Germinal center (tissue), 1 donor: ENCODE measurements around the gene RNF151.

Experiments used
- DNase-seq: peaks from one replicate; pipeline ENCODE4 v3.0.0; 2012; ENCODE audit warnings: mixed read lengths, low spot score

The RNF151 gene

DNA sequence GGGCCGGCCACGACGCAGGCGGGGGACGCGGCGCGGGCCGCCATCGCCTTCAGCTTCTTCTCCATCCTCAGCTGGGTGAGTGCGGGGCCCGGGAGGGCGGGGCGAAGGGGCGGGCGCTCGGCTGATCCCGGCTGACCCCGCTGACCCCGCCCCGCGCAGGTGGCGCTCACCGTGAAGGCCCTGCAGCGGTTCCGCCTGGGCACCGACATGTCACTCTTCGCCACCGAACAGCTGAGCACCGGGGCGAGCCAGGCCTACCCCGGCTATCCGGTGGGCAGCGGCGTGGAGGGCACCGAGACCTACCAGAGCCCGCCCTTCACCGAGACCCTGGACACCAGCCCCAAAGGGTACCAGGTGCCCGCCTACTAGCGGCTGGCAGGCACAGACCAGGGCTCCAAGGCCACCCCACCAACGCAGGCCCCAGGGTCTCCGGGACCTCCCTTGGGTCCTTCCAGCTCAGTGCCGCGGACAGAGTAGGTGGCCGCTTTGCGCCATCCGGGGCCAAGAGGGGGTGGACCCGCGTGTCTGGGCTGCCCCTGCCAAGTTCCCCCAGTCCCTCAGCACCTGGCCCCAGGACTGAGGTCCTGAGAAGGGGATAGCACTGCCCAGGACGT lies 26.2 kb downstream of the RNF151 start:
- no peak for DNase-seq

DNA sequence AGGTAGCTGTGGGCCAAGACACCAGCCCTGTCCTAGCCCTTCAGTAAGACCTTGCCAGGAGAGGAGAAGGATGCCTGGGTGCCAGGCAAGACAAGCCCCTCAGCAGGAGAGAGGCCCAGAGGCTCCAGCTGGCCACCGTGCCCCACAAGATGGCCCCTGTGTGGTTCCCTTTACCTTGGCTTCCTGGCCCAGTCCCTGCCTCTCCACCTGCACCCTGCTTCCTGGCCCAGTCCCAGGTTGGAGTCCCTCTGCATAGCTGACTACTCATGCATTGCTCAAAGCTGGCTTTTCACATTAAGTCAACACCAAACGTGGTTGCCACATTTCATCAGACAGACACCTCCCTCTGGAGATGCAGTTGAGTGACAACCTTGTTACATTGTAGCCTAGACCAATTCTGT lies 27.1 kb downstream of the RNF151 start:
- DNase-seq = no peak

DNA sequence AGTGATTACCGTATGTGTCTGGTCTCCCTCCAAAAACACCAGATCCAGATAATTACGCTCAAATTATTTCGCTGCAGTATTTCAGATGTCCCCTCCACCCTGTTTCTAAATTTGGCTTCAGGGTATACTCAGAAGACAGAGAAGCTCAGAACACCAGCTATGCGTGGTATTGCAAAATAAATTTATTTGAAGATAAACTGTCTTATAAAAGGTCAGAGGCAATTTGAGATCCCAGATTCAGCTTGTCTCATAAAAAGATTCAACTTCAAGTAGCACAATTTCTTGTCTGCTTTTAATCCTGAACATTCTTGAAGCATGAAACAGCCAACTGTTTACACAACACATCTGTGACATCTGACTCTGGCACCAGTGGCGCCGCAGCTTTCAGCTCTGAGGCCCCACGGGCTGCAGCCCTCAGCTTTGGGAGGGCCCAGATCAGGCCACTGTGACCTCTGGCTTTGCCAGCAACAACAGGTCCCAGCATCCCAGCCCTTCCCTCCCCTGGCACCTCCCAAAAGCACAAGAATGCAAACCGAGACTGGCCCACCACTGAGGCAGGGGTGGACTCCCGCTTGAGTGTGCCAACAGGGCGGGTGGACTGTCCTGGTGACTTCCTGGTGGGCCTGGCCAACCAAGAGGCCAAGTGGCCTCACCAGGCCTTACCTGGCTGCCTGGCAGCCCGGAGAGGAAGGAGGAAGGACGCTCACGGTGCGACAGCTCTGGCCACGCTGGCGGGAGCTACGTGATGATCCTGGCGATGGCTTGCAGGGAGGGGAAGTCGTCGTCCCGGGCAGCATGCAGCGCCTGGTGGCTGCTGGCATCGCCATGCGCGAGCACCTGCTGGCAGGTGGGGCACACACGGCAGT lies 31.1 kb downstream of the RNF151 start:
- no peak for DNase-seq

DNA sequence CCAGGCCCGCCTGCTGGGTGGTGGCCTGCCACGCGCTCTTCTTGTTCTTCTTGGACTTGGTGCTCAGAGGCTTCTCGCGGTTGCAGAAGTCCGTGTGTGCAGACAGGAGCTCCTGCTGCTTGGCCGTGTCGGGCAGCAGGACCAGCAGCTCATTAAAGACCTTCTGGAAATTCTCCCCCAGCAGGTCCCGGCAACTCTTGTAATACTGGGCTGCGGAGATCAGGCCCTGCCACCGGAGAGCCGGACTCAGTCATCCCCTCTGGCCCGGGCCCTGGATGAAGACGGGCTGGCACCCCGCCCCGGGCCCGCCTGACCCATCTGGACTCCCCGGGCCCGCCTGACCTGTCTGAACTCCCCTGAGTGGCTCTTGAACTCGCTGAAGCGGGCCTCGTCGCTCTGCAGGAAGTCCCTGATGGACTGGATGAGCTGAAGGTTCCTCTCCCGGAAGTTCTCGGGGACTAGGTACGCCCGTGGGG lies 31.7 kb downstream of the RNF151 start:
- DNase-seq = no peak

DNA sequence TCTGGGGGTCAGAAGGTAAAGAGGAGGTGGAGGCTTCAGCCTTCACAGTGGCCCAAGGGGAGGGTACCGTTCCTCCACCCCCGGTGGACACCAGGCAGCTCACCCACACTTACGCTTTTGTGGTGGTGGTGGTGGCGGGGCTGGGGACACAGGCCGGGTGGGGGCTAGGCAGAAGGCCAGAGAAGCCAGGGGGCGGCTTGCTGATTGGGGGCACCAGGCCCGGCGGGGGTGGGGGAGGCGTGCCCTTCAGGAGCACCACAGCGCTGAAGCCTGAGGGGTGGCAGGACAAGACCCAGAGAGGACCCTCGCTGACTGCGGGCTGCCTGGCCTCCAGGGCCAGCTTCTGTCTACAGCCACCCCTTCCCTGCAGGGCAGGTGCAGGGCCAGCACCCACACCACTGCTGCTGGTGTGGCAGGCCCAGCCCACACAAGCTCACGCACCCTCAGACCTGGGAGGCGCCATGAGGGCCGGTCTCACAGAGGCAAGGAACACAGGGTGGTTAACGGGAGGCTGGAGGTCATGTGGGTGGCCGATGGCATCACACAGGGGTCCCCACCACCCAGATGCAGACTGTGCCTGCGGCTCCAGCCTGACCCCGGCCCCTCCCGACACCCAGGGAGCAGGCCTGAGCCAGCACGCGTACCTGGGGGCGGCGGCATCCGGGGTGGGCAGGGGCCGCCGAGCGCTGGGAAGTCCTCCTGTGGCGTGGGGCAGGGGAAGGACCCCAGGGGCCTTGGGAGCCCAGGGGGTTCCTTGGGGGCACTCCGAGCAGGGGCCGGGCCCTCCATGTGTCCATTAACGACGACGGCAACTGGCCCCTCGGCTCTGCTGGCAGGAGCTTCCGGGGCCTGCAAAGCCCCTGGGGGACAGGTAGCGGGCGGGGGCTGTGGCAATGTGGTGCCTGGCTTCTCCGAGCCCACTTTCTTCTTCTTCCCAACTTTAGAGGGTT lies 32.5 kb downstream of the RNF151 start:
- DNase-seq = no peak

DNA sequence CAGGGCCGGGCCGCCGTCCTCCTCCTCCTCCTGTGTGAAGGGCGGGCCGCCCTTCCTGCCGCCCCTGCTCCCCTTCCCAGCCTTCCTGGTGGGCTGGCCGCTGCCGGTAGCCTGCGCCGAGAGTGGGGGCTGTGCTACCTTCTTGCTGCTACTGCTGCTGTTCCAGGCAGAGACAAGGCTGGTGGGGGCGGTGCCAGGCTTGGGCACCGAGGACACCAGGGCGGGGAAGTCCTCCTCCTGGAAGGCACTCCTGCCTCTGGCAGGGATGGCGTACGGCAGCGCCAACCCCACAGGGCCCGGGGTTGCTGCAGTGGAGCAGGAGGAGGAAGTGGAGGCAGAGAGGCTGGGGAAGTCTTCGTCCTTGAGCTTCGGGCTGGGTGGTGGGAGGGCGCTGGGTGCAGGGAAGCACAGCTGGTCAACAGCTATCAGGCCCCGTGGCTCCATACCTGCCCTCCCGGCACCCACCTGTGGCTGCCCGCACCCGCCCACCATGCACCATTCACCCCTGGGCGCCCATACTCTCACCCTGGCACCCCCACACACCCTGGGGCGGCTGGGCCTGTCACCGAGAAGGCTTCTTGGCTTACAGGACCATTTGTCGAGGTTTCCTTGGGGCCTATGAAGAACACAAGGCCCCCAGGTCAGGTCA lies 33.3 kb downstream of the RNF151 start:
- no peak for DNase-seq

DNA sequence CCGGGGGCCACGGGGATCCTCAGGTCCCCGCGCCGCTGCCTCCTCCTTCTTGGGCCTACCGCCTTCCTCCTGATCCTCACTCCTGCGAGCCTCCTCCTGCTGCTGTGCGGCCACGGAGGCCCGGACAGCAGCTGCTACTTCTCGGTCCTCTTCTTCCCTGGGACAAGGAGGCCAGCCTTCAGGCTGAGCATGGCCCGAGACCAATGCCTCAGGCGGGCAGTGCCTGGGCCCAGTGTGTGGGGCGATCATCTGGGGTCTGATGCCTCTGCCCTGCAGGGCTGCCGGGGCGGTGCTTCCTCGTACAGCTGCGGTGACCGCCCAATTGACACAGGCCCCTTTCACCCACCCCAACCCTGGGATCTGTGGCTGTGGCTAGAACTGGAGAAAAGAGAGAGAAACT lies 34.4 kb downstream of the RNF151 start:
- DNase-seq = no peak

DNA sequence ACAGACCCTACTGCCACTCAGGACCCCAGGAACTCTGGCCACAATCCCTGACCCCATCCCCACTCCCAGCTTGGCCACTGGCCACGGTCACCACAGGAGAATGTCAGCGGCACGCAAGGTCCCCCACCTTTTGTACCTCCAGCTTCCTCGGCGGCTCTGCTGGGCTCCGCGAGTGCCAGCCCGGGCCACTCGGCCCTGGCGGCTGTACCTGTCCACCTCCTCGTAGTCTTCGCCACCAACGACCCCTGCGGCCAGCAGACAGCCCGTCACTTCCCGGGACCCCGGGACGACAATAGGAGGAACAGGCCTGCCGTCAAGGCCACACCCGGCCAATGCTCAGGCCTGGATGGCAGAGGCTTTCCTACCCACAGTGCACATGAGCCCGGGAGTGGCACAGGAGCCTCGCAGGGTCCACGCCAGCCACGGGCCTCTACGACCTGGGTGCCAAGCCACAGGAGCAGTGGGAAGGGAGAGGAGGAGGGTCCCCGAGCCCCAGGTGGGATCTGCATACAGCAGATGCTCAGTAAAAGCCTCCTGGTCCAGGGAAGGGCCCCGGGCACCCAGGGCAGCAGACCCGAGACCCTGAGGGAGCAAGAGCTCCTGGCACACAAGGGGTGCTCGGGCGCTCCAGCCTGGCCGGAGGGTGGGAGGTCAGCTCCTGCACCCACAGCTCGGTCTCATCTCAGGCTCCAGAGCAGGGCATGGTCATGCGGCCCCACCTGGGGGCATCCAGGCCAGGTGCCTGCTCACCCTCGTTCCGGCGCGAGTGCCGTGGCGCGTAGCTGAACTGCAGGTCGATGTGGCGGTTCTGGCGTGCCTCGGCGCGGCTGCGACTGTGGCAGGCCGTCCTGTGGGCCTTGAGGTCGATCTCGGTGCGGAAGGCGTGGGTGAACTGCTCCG lies 35.0 kb downstream of the RNF151 start:
- DNase-seq = no peak

DNA sequence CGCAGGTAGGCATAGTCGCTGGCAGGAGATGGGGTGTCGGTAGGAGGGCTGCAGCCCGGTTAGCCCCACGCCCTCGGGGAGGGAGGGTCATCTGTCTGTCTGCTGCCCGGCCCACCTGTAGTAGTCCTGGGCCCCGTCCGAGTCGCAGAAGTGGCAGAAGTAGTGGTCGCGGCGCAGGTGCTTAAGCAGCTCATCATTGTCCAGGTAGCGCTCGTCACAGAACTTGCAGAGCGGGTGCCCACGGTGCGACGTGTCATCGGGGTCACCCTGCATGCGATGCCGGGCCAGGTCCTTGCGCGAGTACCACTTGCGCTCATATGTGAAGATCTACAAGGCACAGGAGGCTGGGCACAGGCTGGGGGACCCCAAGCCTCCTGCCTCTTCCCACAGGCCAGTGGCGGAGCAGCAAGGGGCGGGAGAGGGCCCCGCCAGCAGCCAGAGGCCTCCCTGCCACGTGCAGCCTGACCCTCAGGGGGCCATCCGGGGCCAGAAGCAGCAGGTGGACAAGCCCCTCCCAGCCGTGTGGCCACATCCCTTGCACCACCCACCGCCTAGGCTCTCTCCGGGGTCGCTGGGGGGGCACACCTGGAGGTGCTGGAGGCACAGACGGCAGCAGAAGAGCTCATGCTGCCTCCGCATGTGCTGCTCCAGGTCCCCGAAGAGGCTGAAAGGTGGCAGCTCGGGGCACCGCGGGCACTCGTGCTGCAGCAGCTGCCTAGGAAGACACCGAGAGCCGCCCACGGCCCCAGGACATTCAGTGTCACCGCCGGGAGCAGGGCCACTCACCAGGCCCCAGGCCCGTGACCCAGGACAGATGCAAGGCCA lies 36.0 kb downstream of the RNF151 start:
- DNase-seq = no peak

DNA sequence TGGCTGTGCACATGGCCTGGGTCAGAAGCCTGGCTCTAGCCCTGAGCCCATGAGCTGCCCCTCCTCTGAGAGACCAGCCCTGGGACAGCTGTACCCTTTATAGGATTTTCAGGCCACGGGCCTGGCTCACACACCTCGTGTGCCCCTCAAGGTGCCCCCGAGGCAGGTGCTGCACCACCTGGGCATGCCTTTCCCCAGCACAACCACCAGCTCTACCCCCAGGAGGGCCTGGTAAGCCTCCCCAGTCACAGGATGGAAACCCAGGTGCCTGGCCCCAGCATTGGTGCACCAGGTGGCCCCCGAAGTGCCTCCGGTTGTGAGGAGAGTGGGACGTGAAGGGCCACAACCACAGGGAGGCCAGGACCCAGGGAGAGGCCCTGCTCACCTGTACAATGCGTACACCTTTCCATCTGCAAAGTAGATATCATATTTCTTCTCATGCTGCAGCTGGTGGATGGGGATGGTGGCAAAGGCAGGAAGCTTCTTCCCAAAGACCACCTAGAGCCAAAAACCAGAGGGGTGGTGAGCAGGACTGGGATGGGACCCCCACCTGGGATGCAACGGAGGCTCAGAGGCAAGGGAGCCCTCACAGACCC lies 36.7 kb downstream of the RNF151 start:
- no peak for DNase-seq

DNA sequence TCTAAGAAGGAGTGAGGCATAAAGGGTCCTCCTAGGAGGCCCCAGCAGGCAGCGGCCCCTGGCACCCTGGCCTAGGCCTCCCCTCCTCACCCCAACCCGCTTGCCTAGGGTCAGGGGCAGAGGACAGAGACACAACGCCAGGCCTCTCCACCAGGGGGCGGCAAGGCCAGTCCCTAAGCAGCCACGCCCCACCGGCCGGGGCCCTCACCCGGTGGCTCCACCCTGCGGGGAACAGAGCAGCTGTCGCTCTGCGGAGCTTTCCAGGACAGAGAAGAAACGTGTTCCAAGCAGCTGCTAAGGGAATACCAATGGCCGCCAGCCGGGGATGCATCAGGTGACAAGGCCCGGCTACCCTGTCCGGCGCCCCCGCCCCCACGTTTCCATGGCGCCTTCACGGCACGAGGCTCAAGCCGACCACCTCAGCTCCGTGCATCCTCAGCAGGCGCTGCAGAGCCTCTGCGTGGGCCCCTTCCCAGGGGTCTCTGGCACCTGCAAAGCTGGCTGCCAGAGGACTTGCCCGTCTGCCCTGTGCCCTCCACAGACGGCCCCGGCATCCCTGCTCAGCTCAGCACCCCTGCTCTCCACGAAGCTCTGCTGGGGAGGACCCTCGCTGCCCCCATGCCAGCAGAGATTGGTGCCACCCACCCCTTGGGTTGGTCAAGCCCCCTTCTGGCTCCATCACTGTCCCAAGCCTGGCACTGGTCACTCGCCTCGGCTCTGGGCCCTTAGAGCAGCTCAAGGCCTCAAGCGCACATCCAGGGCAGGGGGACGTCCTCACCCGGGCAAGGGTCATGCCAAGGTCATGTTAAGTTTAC lies 37.4 kb downstream of the RNF151 start:
- DNase-seq = peak; percentile 90

DNA sequence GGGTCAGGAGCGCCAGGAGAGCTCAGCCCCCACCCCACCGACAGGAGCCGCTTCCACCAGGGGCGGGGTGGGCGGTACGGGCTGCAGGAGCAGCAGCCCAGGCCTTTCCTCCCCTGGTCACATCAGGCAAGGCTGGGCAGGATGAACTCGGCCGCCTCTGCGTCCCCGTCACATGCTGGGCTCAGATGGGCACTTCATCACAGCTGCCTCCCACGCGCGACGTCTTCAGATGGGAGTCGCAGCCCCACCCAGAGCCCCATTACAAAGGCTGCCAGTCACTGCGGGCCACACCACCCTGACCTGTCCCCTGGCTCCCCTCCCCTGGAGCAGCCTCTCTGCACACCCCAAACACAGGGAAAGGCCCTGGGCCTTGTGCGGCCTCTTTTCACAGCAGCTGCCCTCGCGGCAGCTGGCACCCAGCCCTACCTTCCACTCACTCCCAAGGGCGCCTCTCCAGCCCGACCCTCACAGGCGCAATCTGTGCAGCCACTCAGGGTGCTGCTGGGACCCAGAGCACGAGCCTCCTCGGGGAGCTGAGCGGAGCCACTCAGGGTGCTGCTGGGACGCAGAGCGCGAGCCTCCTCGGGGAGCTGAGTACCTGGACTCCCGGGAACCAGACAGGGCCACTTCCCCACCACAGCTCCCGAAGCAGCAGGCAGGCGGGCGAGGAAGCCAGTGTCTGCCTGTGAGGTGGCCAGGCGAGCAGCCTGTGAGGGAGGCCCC lies 38.3 kb downstream of the RNF151 start:
- no peak for DNase-seq

DNA sequence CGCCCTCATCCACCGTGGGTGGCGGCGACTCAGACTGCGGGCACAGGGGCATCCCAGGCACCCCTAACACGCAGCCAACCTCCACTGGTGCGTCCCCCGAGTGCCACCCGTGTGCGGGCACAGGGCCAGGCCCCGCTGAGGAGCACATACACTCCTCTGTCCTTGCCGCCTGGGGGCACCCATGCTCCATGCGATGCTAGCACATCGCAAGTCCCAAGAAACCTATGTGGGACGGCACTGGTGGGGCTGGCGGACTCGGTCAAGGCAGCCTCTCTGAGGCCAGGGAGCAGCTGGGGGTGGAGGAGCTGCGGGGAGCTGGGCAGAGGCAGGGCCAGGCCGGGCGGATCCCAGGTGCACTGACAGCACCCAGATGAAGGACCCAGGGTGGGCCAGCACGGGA lies 39.0 kb downstream of the RNF151 start:
- DNase-seq = no peak

DNA sequence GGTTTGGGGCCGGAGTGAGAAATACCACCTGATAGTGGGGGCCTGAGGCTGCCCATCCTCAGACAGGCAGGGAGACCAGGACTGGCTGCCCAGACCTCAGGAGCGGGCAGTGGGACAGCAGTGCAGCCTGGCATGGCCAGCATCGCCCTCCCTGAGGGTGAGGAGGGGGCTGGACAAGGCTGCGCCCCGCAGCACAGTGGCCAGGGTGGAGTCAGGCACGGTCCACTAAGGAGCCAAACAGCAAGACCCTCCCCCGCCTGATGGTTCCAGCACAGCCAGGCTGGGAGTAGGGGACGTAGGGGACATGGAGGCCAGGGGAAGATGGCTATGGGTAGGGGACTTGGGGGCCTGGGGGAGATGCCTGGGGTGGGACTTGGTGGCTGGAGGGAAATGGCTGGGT lies 39.7 kb downstream of the RNF151 start:
- no peak for DNase-seq

DNA sequence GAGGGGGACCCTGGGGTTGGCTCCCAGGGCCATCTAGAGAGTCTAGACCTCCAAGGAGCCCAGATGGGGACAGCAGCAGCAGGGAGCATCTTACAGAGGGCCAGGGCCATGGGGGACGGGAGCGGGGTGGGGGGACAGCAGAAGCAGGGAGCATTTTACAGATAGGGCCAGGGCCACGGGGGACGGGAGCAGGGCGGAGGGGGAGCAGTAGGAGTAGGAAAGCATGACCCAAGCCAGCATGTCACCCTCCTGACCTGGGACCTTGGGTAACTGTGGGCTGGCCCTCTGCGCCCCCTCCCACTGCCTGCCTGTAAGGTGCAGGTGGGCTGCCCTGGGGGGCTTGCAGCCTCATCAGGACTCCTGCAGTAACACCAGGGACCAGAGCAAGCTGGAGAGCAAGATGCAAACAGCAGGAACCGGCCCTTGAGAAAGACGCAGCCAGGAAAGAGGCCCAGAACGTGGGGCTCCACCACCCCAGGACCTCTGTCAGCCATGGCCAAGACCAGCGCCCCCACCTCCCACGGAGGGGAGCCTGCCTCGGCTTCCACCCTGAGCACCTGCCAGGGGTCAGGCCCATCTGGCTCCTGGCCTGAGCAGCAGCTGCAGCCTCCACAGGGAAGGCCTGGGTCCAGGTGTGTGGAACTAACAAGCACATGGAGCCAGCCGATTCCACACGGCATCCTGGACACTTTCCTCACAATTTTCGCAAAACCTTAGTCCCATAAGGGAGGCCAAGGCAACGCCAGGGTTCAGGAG lies 40.6 kb downstream of the RNF151 start:
- no peak for DNase-seq

DNA sequence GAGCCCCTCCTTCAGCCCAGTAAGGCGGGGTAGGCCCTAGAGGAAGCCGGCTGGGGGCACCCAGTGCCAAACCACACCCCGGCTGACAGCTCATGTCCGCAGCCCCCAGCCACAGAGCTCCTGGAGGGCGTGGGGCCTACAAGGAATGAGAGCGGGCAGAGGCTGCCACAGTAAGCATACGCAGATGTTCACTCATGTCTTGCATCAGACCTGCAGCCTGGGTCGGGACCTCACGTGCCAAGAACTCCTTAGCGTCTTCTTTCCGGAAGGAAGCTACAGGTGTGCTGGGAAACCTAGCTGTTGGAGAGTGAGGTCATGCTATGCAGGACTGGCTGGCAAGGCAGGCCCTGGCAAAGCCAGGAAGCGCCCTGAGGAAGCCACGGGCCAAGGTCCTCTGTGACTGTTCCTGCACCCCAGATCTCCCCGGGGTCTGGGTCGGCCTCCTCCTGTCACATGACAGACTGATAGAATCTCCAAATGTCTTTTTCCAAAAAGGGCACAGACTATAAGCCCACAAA lies 41.4 kb downstream of the RNF151 start:
- DNase-seq = no peak

DNA sequence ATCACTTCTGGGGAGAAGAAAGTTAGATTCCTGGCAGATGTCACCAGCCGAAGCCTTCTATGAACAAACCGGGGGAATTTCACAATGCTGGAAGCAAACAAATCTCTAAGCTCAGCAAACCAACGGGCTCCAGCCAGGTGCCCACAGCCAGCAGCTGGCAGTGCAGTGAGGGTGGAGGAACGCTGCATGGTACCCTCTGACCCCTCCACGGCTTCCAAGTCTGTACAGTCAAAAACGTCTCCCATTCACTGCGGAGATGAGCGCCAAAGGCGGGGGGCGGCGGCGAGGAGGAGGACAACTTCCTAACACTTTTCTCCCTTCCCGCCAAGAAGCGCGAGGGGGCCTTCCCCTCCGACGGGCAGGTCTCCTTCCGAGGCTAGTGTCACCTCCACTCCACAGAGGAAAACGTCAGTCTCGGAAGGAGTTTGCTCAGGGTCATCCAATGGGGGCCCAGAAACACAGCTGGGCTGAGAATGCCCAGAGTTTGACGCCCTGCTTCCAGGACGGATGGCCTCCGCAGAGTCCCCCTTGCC lies 42.0 kb downstream of the RNF151 start:
- no peak for DNase-seq
